SK-N-SH (cell line): ENCODE results near the gene ZNRD2.

Experiments used
- POLR2AphosphoS5 ChIP-seq: IDR thresholded peaks from 2 replicates; pipeline ENCODE4 v1.6.1; 2012; ENCODE audit warnings: low read depth, low read length
- RAD21 ChIP-seq: IDR thresholded peaks from 2 replicates; pipeline ENCODE4 v1.6.1; 2012; ENCODE audit warnings: mild to moderate bottlenecking, low read length
- RXRA ChIP-seq: IDR thresholded peaks from 2 replicates; pipeline ENCODE4 v1.4.0; 2012; ENCODE audit warnings: low read depth, mild to moderate bottlenecking, borderline replicate concordance
- TF ChIP-seq, protein P1 (sequence below): fragments of 200-600 bp; sonication (generic); IDR thresholded peaks from 2 replicates; pipeline ENCODE4 v1.6.1; 2017; ENCODE audit warnings: antibody characterized with exemption, mild to moderate bottlenecking, moderate library complexity
- TF ChIP-seq, protein P2 (sequence below): IDR thresholded peaks from 2 replicates; pipeline ENCODE4 v1.4.0; 2012; ENCODE audit warnings: low read depth, borderline replicate concordance

DNA sequence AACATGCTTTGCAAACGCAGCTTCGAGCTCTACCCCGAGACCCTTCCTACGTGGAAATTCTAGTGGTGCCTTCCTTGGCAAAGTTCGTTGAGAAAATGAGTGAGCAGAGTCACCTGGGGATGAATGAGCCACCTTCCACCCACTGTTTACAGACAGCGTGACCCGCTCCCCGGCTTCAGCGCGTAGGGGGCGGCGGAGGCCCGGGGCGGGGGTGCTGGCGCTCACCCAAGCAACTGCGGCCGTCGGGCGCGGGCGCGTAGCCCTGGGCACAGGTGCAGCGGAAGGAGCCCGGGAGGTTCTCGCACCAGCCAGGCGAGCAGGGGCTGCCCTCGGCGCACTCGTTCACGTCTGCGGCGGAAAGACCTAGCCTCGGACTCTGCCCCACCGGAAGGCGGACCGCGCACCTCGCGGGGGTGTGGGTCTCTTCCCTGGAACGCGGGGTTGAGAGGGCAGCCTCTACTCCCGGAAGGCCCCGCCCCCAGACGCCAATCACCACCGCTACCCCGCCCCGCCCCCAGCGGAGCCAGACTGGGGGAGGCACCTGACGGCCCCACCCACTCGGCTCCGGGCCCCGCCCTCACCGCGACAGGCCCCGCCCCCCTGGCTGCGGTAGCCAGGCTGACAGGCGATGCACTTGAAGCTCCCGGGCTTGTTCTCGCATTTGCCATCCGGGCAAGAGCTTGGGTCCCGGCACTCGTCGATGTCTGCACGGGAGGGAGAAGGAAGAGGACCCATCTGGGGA is 23.9 kb upstream of the ZNRD2 start:
- TF ChIP-seq RAD21 (no peak), POLR2AphosphoS5 (no peak), RXRA (no peak)
- TF ChIP-seq, protein P1, sequence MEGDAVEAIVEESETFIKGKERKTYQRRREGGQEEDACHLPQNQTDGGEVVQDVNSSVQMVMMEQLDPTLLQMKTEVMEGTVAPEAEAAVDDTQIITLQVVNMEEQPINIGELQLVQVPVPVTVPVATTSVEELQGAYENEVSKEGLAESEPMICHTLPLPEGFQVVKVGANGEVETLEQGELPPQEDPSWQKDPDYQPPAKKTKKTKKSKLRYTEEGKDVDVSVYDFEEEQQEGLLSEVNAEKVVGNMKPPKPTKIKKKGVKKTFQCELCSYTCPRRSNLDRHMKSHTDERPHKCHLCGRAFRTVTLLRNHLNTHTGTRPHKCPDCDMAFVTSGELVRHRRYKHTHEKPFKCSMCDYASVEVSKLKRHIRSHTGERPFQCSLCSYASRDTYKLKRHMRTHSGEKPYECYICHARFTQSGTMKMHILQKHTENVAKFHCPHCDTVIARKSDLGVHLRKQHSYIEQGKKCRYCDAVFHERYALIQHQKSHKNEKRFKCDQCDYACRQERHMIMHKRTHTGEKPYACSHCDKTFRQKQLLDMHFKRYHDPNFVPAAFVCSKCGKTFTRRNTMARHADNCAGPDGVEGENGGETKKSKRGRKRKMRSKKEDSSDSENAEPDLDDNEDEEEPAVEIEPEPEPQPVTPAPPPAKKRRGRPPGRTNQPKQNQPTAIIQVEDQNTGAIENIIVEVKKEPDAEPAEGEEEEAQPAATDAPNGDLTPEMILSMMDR = no peak
- TF ChIP-seq, protein P2, sequence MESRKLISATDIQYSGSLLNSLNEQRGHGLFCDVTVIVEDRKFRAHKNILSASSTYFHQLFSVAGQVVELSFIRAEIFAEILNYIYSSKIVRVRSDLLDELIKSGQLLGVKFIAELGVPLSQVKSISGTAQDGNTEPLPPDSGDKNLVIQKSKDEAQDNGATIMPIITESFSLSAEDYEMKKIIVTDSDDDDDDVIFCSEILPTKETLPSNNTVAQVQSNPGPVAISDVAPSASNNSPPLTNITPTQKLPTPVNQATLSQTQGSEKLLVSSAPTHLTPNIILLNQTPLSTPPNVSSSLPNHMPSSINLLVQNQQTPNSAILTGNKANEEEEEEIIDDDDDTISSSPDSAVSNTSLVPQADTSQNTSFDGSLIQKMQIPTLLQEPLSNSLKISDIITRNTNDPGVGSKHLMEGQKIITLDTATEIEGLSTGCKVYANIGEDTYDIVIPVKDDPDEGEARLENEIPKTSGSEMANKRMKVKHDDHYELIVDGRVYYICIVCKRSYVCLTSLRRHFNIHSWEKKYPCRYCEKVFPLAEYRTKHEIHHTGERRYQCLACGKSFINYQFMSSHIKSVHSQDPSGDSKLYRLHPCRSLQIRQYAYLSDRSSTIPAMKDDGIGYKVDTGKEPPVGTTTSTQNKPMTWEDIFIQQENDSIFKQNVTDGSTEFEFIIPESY = no peak
